IMR-90 (cell line): Measurements from ENCODE around the gene ZKSCAN1. TPM values are rescaled to one million over a fixed set of nuclear protein-coding genes. Genes with fewer than 3 reads are reported as not detected.

Source experiments
- ATAC-seq: fragments of 200-7000 bp; cut with Tn5 transposase; 2 replicates; pipeline ENCODE4 v1.9.1; 2020; ENCODE audit warnings: low read depth, mild to moderate bottlenecking, moderate library complexity
- BruUV-seq: library from RNA; stranded (reverse); fragments of 400-500 nt; replicated peaks from 2 replicates; lab custom pipeline; 2021; lab: Mats Ljungman, UMichigan
- CTCF ChIA-PET: fragments of 300-600 bp; formaldehyde crosslinking; extraction: SDS; loops from one replicate; lab custom pipeline; 2021; ENCODE audit warnings: antibody characterized with exemption; lab: Yijun Ruan, JAX
- POLR2A ChIA-PET: fragments of 300-600 bp; sonication (Branson Sonifier 250); formaldehyde crosslinking; loops from one replicate; lab custom pipeline; 2022; ENCODE audit warnings: antibody characterized with exemption; ENCODE audit not compliant: unreplicated experiment; lab: Charles Lee
- DNase-seq: peaks from one replicate; pipeline ENCODE4 v3.0.0; 2013
- H2AFZ ChIP-seq: replicated peaks from 2 replicates; pipeline ENCODE3; 2013; ENCODE audit warnings: low read length, mild to moderate bottlenecking; ENCODE audit not compliant: poor library complexity
- H2AK5ac ChIP-seq: 2 replicates; pipeline ENCODE4 v1.6.1; 2013; ENCODE audit warnings: low read depth, low read length, inconsistent platforms
- H2AK9ac ChIP-seq: replicated peaks from 2 replicates; pipeline ENCODE3; 2013; ENCODE audit warnings: mild to moderate bottlenecking, low read depth, low read length, moderate library complexity; ENCODE audit not compliant: poor library complexity
- H2BK120ac ChIP-seq: 2 replicates; pipeline ENCODE4 v1.6.1; 2013; ENCODE audit warnings: low read depth, low read length, inconsistent platforms
- H2BK15ac ChIP-seq: 3 replicates; pipeline ENCODE4 v1.6.1; 2013; ENCODE audit warnings: low read depth, low read length, inconsistent platforms
- H2BK20ac ChIP-seq: 2 replicates; pipeline ENCODE4 v1.6.1; 2013; ENCODE audit warnings: low read depth, mild to moderate bottlenecking, inconsistent platforms, low read length, moderate library complexity
- H2BK5ac ChIP-seq: 2 replicates; pipeline ENCODE4 v1.6.1; 2013; ENCODE audit warnings: mild to moderate bottlenecking, low read depth, low read length, inconsistent platforms; ENCODE audit not compliant: poor library complexity, severe bottlenecking
- H3K14ac ChIP-seq: replicated peaks from 2 replicates; pipeline ENCODE4 v1.6.1; 2013; ENCODE audit warnings: low read depth, low read length, inconsistent platforms
- H3K18ac ChIP-seq: 2 replicates; pipeline ENCODE4 v1.6.1; 2013; ENCODE audit warnings: low read depth, low read length, control low read depth
- H3K23ac ChIP-seq: 2 replicates; pipeline ENCODE4 v1.6.1; 2013; ENCODE audit warnings: low read depth, low read length, inconsistent platforms
- H3K27ac ChIP-seq: 2 replicates; pipeline ENCODE4 v1.5.1; 2013; ENCODE audit warnings: mild to moderate bottlenecking, control low read depth, low read length; ENCODE audit not compliant: insufficient read depth
- H3K27me3 ChIP-seq: 2 replicates; pipeline ENCODE4 v1.6.1; 2013; ENCODE audit warnings: low read length; ENCODE audit not compliant: control insufficient read depth, insufficient read depth
- H3K36me3 ChIP-seq: 2 replicates; pipeline ENCODE4 v1.6.1; 2013; ENCODE audit warnings: low read length, mixed read lengths; ENCODE audit not compliant: control insufficient read depth, insufficient read depth
- H3K4ac ChIP-seq: 2 replicates; pipeline ENCODE4 v1.6.1; 2013; ENCODE audit warnings: low read depth, low read length, inconsistent platforms
- H3K4me1 ChIP-seq: 2 replicates; pipeline ENCODE4 v1.6.1; 2013; ENCODE audit warnings: low read length, mixed read lengths; ENCODE audit not compliant: control insufficient read depth, insufficient read depth
- H3K4me2 ChIP-seq: 2 replicates; pipeline ENCODE4 v1.6.1; 2013; ENCODE audit warnings: low read depth, mild to moderate bottlenecking, control low read depth, low read length, moderate library complexity
- H3K4me3 ChIP-seq: 2 replicates; pipeline ENCODE4 v1.5.1; 2013; ENCODE audit warnings: low read depth, mild to moderate bottlenecking, control low read depth, low read length, moderate library complexity; ENCODE audit not compliant: insufficient read depth
- H3K56ac ChIP-seq: 2 replicates; pipeline ENCODE4 v1.6.1; 2013; ENCODE audit warnings: low read length, inconsistent platforms; ENCODE audit not compliant: insufficient read depth; ENCODE audit errors: extremely low read depth
- H3K79me1 ChIP-seq, 2 experiments: 2 replicates each; pipeline ENCODE4 v1.6.1; 2013; ENCODE audit warnings: low read length in 2 of 2, inconsistent platforms in 1 of 2, low read depth in 1 of 2
- H3K9ac ChIP-seq: 2 replicates; pipeline ENCODE4 v1.6.1; 2013; ENCODE audit warnings: low read depth, low read length, control low read depth
- H3K9me1 ChIP-seq: 2 replicates; pipeline ENCODE4 v1.6.1; 2013; ENCODE audit warnings: low read length, inconsistent platforms; ENCODE audit not compliant: insufficient read depth
- H3K9me3 ChIP-seq: 2 replicates; pipeline ENCODE4 v1.6.1; 2013; ENCODE audit warnings: low read length; ENCODE audit not compliant: control insufficient read depth, insufficient read depth
- H4K20me1 ChIP-seq: 2 replicates; pipeline ENCODE4 v1.6.1; 2013; ENCODE audit warnings: low read length, inconsistent platforms; ENCODE audit not compliant: insufficient read depth
- H4K5ac ChIP-seq: 2 replicates; pipeline ENCODE4 v1.6.1; 2013; ENCODE audit warnings: mild to moderate bottlenecking, low read depth, low read length, control low read depth
- H4K8ac ChIP-seq, 2 experiments: 2 replicates each; pipeline ENCODE4 v1.6.1; 2013; ENCODE audit warnings: low read depth in 2 of 2, low read length in 2 of 2, control low read depth in 1 of 2, inconsistent platforms in 1 of 2
- H4K91ac ChIP-seq: 2 replicates; pipeline ENCODE4 v1.6.1; 2013; ENCODE audit warnings: low read depth, low read length, inconsistent platforms; ENCODE audit not compliant: insufficient read depth
- BHLHE40 ChIP-seq: fragments of 150-350 bp; IDR thresholded peaks from 2 replicates; pipeline ENCODE4 v1.6.1; 2016; ENCODE audit warnings: mild to moderate bottlenecking, low read depth, low read length
- CEBPB ChIP-seq: IDR thresholded peaks from 2 replicates; pipeline ENCODE4 v1.6.1; 2012; ENCODE audit warnings: low read depth, low read length, improper control_type of control experiment
- CHD1 ChIP-seq: IDR thresholded peaks from 2 replicates; pipeline ENCODE4 v1.6.1; 2012; ENCODE audit warnings: low read depth, low read length, improper control_type of control experiment
- CTCF ChIP-seq: conservative IDR thresholded peaks from 2 replicates; pipeline ENCODE4 v1.5.1; 2012; ENCODE audit warnings: mild to moderate bottlenecking, low read depth, low read length, improper control_type of control experiment
- FOS ChIP-seq: fragments of 150-350 bp; IDR thresholded peaks from 2 replicates; pipeline ENCODE4 v1.6.1; 2016; ENCODE audit warnings: low read depth, low read length
- MAFK ChIP-seq: IDR thresholded peaks from 2 replicates; pipeline ENCODE4 v1.6.1; 2012; ENCODE audit warnings: low read depth, low read length, improper control_type of control experiment
- MAZ ChIP-seq: IDR thresholded peaks from 2 replicates; pipeline ENCODE4 v1.6.1; 2012; ENCODE audit warnings: low read depth, mild to moderate bottlenecking, low read length, improper control_type of control experiment, moderate library complexity, borderline replicate concordance
- MXI1 ChIP-seq: IDR thresholded peaks from 2 replicates; pipeline ENCODE4 v1.6.1; 2012; ENCODE audit warnings: low read depth, mild to moderate bottlenecking, low read length, moderate library complexity, borderline replicate concordance
- NFE2L2 ChIP-seq: fragments of 150-350 bp; IDR thresholded peaks from 2 replicates; pipeline ENCODE4 v1.6.1; 2016; ENCODE audit warnings: low read depth, mild to moderate bottlenecking, low read length
- POLR2A ChIP-seq: IDR thresholded peaks from 2 replicates; pipeline ENCODE4 v1.6.1; 2012; ENCODE audit warnings: mild to moderate bottlenecking, low read depth, low read length
- RCOR1 ChIP-seq: IDR thresholded peaks from 2 replicates; pipeline ENCODE4 v1.6.1; 2012; ENCODE audit warnings: mild to moderate bottlenecking, low read length, improper control_type of control experiment; ENCODE audit not compliant: insufficient replicate concordance
- RFX5 ChIP-seq: IDR thresholded peaks from 2 replicates; pipeline ENCODE4 v1.8.0; 2012; ENCODE audit warnings: low read depth, mild to moderate bottlenecking, low read length, moderate library complexity
- SMC3 ChIP-seq: fragments of 150-350 bp; IDR thresholded peaks from 2 replicates; pipeline ENCODE4 v1.6.1; 2016; ENCODE audit warnings: low read depth, mild to moderate bottlenecking, antibody characterized with exemption, low read length, moderate library complexity
- WGBS, 2 experiments: methylation state at CpG; one replicate each; pipeline versions ENCODE4 v1.1.5 to v1.1.7; 2013; ENCODE audit warnings: missing lambda C conversion rate in 2 of 2; ENCODE audit not compliant: insufficient read length in 1 of 2; ENCODE audit errors: extremely low coverage in 2 of 2; 5-methylcytosine and 5-hydroxymethylcytosine counted together
- dilution Hi-C: fragments of 300-500 bp; cut with HindIII; formaldehyde crosslinking; loops from one replicate; pipeline ENCODE4 v1.14.3; 2018; ENCODE audit warnings: low sequenced_read_pairs; ENCODE audit not compliant: unreplicated experiment
- in situ Hi-C: fragments of 300-500 bp; cut with MboI; formaldehyde crosslinking; loops from 3 replicates; pipeline ENCODE4 v1.14.3; 2019; ENCODE audit warnings: low sequenced_read_pairs, inconsistent platforms, mixed read lengths
- intact Hi-C: fragments of 100-400 bp; cut with micrococcal nuclease; formaldehyde crosslinking; loops from 2 replicates; pipeline ENCODE4 v1.10.0; 2022
- polyA plus RNA-seq, 3 experiments: library from polyadenylated mRNA; depleted of rRNA; stranded (reverse); fragments of >200 nt; gene quantifications; 2 replicates each; pipeline ENCODE4 v1.2.3, GENCODE V29; 2012; ENCODE audit warnings: low replicate concordance in 1 of 3
- total RNA-seq: library from RNA; depleted of rRNA; stranded (reverse); fragments of >200 nt; gene quantifications from 2 replicates; pipeline ENCODE4 v1.2.3, GENCODE V29; 2012
- TF ChIP-seq, protein P1 (sequence below): fragments of 150-350 bp; IDR thresholded peaks from 2 replicates; pipeline ENCODE4 v1.6.1; 2016; ENCODE audit warnings: low read depth, mild to moderate bottlenecking, low read length, moderate library complexity, borderline replicate concordance
- TF ChIP-seq, protein P2 (sequence below): fragments of 150-350 bp; IDR thresholded peaks from 2 replicates; pipeline ENCODE4 v1.6.1; 2017; ENCODE audit warnings: mild to moderate bottlenecking, antibody characterized with exemption, low read length, low read depth

ZKSCAN1 gene
- total and polyA plus RNA-seq, 2 of the 4 experiments (the other 2 are of a cell fraction): 13.7 to 40.7 TPM

DNA sequence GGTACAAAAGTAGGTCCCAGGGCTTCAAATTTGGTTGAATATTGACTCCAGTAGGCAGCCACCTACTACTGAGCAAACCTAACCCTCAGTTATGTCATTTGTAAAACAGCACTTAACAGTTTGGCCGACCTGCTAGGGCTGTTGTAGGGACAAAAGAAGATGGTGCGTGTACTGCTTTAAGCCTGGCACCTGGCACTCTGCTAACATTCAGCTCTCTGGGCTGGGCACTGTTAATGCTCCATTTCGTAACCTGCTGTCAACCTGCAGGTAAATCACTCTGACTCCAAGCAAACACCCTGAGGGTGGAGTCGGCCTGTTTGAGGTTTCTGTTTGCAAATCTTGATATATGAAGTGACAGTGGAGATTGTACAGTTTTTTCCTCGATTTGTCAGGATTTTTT lies 7.2 kb downstream of the ZKSCAN1 start:
- BruUV-seq: no TSS peak
- no peak overlapping the region for H4K91ac ChIP-seq
- in situ Hi-C loops: no loop called here
- H4K8ac ChIP-seq: no peak overlapping the region
- no peak for DNase-seq
- ChIA-PET POLR2A (no interaction called here), CTCF (no interaction called here)
- no peak overlapping the region for H2AFZ ChIP-seq
- no peak overlapping the region for H2BK20ac ChIP-seq
- H4K5ac ChIP-seq: no peak overlapping the region
- TF ChIP-seq CEBPB: no peak
- no peak for TF ChIP-seq CHD1
- TF ChIP-seq MAZ: no peak
- TF ChIP-seq MXI1: no peak
- TF ChIP-seq SMC3: no peak
- TF ChIP-seq BHLHE40: no peak
- TF ChIP-seq FOS: no peak
- TF ChIP-seq RCOR1: no peak
- TF ChIP-seq NFE2L2: no peak
- TF ChIP-seq, protein P1, sequence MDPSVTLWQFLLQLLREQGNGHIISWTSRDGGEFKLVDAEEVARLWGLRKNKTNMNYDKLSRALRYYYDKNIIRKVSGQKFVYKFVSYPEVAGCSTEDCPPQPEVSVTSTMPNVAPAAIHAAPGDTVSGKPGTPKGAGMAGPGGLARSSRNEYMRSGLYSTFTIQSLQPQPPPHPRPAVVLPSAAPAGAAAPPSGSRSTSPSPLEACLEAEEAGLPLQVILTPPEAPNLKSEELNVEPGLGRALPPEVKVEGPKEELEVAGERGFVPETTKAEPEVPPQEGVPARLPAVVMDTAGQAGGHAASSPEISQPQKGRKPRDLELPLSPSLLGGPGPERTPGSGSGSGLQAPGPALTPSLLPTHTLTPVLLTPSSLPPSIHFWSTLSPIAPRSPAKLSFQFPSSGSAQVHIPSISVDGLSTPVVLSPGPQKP: no peak
- TF ChIP-seq MAFK: no peak
- no peak for TF ChIP-seq RFX5
- no peak for TF ChIP-seq CTCF
- no peak for TF ChIP-seq POLR2A
- TF ChIP-seq, protein P2, sequence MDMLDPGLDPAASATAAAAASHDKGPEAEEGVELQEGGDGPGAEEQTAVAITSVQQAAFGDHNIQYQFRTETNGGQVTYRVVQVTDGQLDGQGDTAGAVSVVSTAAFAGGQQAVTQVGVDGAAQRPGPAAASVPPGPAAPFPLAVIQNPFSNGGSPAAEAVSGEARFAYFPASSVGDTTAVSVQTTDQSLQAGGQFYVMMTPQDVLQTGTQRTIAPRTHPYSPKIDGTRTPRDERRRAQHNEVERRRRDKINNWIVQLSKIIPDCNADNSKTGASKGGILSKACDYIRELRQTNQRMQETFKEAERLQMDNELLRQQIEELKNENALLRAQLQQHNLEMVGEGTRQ: no peak
- no peaks in the 10 kb centered on the region for H3K27me3 ChIP-seq
- no peak for ATAC-seq
- no peak overlapping the region for H3K56ac ChIP-seq
- H3K18ac ChIP-seq: no peak overlapping the region
- peaks cover 24 to 78% of the 10 kb centered on the region in 2 experiments for H3K79me1 ChIP-seq
- no peak overlapping the region for H3K23ac ChIP-seq
- H3K9me1 ChIP-seq: peaks cover 8% of the 10 kb centered on the region; the same call in 1 of the 2 replicates
- no peak overlapping the region for H3K4ac ChIP-seq
- no peak overlapping the region for H3K4me3 ChIP-seq
- H3K4me2 ChIP-seq: no peak overlapping the region
- H2BK15ac ChIP-seq: no peak overlapping the region
- H3K9ac ChIP-seq: no peak overlapping the region
- H2BK120ac ChIP-seq: no peak overlapping the region
- peaks cover 30% of the 10 kb centered on the region; the same call in 1 of the 2 replicates for H4K20me1 ChIP-seq
- WGBS, 2 experiments: no CpG with 5 or more reads among the region's 5 CpGs
- no peaks in the 10 kb centered on the region for H3K9me3 ChIP-seq
- H3K27ac ChIP-seq: no peak overlapping the region
- H3K4me1 ChIP-seq: no peaks in the 10 kb centered on the region
- intact Hi-C loops: no loop called here
- dilution Hi-C loops: no loop called here
- H3K14ac ChIP-seq: no peak overlapping the region
- no peak overlapping the region for H2BK5ac ChIP-seq
- H2AK9ac ChIP-seq: no peak overlapping the region
- peaks cover 43% of the 10 kb centered on the region for H3K36me3 ChIP-seq
- H2AK5ac ChIP-seq: no peak overlapping the region
